Measurements from ENCODE around the gene IFIT3. TPM values are rescaled to one million over a fixed set of nuclear protein-coding genes. Genes with fewer than 3 reads are reported as not detected.
"Not testable (repeated sequence)": the region's sequence is repeated elsewhere in the genome, so short reads cannot be mapped to it uniquely, and the experiment has no call there.

Gene IFIT3
- polyA plus RNA-seq, 1 of the 3 experiments (the other 2 are of a cell fraction) = 3.2 TPM

DNA sequence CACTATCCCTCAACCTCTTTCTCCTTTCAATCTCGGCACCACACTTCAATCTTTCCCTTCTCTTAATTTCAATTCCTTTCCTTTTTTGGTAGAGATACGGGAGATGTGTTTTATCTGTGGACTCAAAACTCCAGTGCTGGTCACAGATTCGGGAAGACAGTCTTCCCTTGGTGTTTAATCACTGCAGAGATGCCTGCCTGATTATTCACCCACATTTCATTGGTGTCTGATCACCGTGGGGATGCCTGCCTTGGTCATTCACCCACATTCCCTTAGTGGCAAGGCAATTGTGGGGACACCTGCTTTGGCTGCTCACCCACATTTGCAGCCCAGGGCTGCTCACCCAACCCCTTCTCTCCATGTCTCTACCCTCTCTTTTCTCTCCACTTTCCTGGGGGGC lies 42.5 kb upstream of the IFIT3 start:
- CTCF ChIA-PET = interaction anchor here (2.4 kb wide), 1 partner anchor 84 kb away, joined by 12 read pairs; no protein-coding TSS in a partner anchor
- Histone ChIP-seq H3K27ac (ENCODE audit: low read depth in 2 of 2, low read length in 1 of 2) (peak overlapping the region; percentile 97 to 99), H2AFZ (ENCODE audit: low read depth) (peak overlapping the region; percentile 80; the same call in 1 of the 2 replicates), H3K9ac (peak overlapping the region; percentile 75), H3K4me2 (peak overlapping the region; percentile 69; the same call in 1 of the 2 replicates), H3F3A (replicated peaks; ENCODE audit: insufficient read depth) (peaks cover 37% of the 10 kb centered on the region), H3K4me1 (ENCODE audit: control insufficient read depth in 1 of 2, insufficient read depth in 2 of 2, low read depth in 1 of 2, low read length in 1 of 2) (peaks cover 33 to 40% of the 10 kb centered on the region in 2 experiments)
- TF ChIP-seq JUND (IDR thresholded peaks at IDR 0.05) = peak; percentile 27; the same call in 1 of the 2 replicates
- peak; percentile 45 for TF ChIP-seq TCF12 (IDR thresholded peaks at IDR 0.05)
- TF ChIP-seq FOSL2 (IDR thresholded peaks at IDR 0.05; ENCODE audit: borderline replicate concordance, low read depth) = peak; percentile 66; the same call in 1 of the 2 replicates
- peak; percentile 53 for TF ChIP-seq TEAD4 (IDR thresholded peaks at IDR 0.05; ENCODE audit: borderline replicate concordance, insufficient read depth)
- peak in 1 of 2 experiments; percentile 42; a peak in 1 of 4 replicates for TF ChIP-seq EP300 (IDR thresholded peaks at IDR 0.05; ENCODE audit: borderline replicate concordance in 1 of 2, low read depth in 1 of 2, low read length in 1 of 2)
- H3K9me2 ChIP-seq; POLR2A ChIA-PET; H4K20me1 ChIP-seq (ENCODE audit: insufficient read depth); H3K9me3 ChIP-seq; H3K27me3 ChIP-seq (ENCODE audit: insufficient read depth); DNase-seq; H3K36me3 ChIP-seq (replicated peaks in 1 of 2; ENCODE audit: control insufficient read depth in 1 of 2, insufficient read depth in 2 of 2, low read length in 1 of 2); H3K4me3 ChIP-seq (ENCODE audit: low read depth in 2 of 2, low read length in 1 of 2); H3K79me2 ChIP-seq (ENCODE audit: insufficient read depth): not testable (repeated sequence)
- 37% methylated on average over 4 of the region's 4 CpGs for WGBS (ENCODE audit: low lambda C conversion rate)

DNA sequence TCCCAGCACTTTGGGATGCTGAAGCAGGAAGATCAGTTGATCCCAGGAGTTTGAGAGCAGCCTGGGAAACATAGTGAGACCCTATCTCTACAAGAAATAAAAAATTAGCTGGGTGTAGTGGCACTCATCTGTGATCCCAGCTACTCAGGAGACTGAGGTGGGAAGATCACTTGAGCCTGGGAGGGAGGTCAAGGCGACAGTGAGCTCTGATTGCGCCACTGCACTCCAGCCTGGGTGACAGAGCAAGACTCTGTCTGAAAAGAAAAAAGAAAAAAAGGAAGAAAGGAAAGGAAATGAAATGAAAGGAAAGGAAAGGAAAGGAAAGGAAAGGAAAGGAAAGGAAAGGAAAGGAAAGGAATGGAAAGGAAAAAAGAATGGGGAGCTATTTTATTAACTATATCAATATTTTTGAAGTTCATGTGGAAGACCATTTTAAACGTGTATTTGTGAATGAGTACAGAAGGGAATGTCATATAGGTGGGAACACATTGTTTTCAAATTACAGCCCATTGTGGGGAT lies 33.0 kb upstream of the IFIT3 start:
- 68% methylated on average over 3 of the region's 3 CpGs for WGBS (ENCODE audit: low lambda C conversion rate)

More for the DNA sequence above, 33.0 kb upstream of the IFIT3 start:
- H3K9ac ChIP-seq = no peak overlapping the region
- H3K27ac ChIP-seq (ENCODE audit: low read depth in 2 of 2, low read length in 1 of 2) = no peak overlapping the region
- H3F3A ChIP-seq (replicated peaks; ENCODE audit: insufficient read depth) = no peaks in the 10 kb centered on the region
- no peak for DNase-seq
- no peaks in the 10 kb centered on the region for H3K36me3 ChIP-seq (replicated peaks in 1 of 2; ENCODE audit: control insufficient read depth in 1 of 2, insufficient read depth in 2 of 2, low read length in 1 of 2)
- no peaks in the 10 kb centered on the region for H3K9me2 ChIP-seq
- H3K79me2 ChIP-seq (ENCODE audit: insufficient read depth) = no peaks in the 10 kb centered on the region
- H3K4me1 ChIP-seq (ENCODE audit: control insufficient read depth in 1 of 2, insufficient read depth in 2 of 2, low read depth in 1 of 2, low read length in 1 of 2) = no peaks in the 10 kb centered on the region
- no peaks in the 10 kb centered on the region for H4K20me1 ChIP-seq (ENCODE audit: insufficient read depth)
- POLR2A ChIA-PET = no interaction called here
- no peak overlapping the region for H2AFZ ChIP-seq (ENCODE audit: low read depth)
- CTCF ChIA-PET = interaction anchor here (0.8 to 1.0 kb wide), 2 partner anchors 95 to 415 kb away, joined by 3 read pairs; partner anchors contain the start of gene STAMBPL1
- no peak for TF ChIP-seq NFIC (IDR thresholded peaks at IDR 0.05; ENCODE audit: borderline replicate concordance)
- TF ChIP-seq, protein P1, sequence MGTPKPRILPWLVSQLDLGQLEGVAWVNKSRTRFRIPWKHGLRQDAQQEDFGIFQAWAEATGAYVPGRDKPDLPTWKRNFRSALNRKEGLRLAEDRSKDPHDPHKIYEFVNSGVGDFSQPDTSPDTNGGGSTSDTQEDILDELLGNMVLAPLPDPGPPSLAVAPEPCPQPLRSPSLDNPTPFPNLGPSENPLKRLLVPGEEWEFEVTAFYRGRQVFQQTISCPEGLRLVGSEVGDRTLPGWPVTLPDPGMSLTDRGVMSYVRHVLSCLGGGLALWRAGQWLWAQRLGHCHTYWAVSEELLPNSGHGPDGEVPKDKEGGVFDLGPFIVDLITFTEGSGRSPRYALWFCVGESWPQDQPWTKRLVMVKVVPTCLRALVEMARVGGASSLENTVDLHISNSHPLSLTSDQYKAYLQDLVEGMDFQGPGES (IDR thresholded peaks at IDR 0.05; ENCODE audit: low read depth, low read length) = no peak
- no peak for TF ChIP-seq POLR2AphosphoS5 (IDR thresholded peaks at IDR 0.05; ENCODE audit: low read depth, low read length)
- no peak for TF ChIP-seq RAD21 (IDR thresholded peaks at IDR 0.05; ENCODE audit: low read length)
- no peak for TF ChIP-seq RXRA (IDR thresholded peaks at IDR 0.05; ENCODE audit: borderline replicate concordance, low read depth)
- no peak for TF ChIP-seq TAF1 (IDR thresholded peaks at IDR 0.05; ENCODE audit: borderline replicate concordance, low read depth, low read length)
- no peak for TF ChIP-seq TEAD4 (IDR thresholded peaks at IDR 0.05; ENCODE audit: borderline replicate concordance, insufficient read depth)
- TF ChIP-seq FOSL2 (IDR thresholded peaks at IDR 0.05; ENCODE audit: borderline replicate concordance, low read depth) = no peak
- TF ChIP-seq, protein P2, sequence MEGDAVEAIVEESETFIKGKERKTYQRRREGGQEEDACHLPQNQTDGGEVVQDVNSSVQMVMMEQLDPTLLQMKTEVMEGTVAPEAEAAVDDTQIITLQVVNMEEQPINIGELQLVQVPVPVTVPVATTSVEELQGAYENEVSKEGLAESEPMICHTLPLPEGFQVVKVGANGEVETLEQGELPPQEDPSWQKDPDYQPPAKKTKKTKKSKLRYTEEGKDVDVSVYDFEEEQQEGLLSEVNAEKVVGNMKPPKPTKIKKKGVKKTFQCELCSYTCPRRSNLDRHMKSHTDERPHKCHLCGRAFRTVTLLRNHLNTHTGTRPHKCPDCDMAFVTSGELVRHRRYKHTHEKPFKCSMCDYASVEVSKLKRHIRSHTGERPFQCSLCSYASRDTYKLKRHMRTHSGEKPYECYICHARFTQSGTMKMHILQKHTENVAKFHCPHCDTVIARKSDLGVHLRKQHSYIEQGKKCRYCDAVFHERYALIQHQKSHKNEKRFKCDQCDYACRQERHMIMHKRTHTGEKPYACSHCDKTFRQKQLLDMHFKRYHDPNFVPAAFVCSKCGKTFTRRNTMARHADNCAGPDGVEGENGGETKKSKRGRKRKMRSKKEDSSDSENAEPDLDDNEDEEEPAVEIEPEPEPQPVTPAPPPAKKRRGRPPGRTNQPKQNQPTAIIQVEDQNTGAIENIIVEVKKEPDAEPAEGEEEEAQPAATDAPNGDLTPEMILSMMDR (IDR thresholded peaks at IDR 0.05) = no peak
- no peak for TF ChIP-seq TCF12 (IDR thresholded peaks at IDR 0.05)
- no peak for TF ChIP-seq MXI1 (IDR thresholded peaks at IDR 0.05; ENCODE audit: low read depth, low read length)
- no peak for TF ChIP-seq YY1 (IDR thresholded peaks at IDR 0.05; ENCODE audit: low read depth)
- TF ChIP-seq, protein P3, sequence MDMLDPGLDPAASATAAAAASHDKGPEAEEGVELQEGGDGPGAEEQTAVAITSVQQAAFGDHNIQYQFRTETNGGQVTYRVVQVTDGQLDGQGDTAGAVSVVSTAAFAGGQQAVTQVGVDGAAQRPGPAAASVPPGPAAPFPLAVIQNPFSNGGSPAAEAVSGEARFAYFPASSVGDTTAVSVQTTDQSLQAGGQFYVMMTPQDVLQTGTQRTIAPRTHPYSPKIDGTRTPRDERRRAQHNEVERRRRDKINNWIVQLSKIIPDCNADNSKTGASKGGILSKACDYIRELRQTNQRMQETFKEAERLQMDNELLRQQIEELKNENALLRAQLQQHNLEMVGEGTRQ (IDR thresholded peaks at IDR 0.05; ENCODE audit: borderline replicate concordance, low read depth, low read length) = no peak
- no peak for TF ChIP-seq EZH2phosphoT487 (IDR thresholded peaks at IDR 0.05; ENCODE audit: borderline replicate concordance, low read depth)
- TF ChIP-seq RCOR1 (IDR thresholded peaks at IDR 0.05; ENCODE audit: low read length) = no peak
- TF ChIP-seq MEF2A (IDR thresholded peaks at IDR 0.05; ENCODE audit: borderline replicate concordance, low read depth) = no peak
- no peak for TF ChIP-seq FOXM1 (IDR thresholded peaks at IDR 0.05; ENCODE audit: low read depth)
- H3K4me3 ChIP-seq (ENCODE audit: low read depth in 2 of 2, low read length in 1 of 2) = no peak overlapping the region
- no peaks in the 10 kb centered on the region for H3K9me3 ChIP-seq
- no peaks in the 10 kb centered on the region for H3K27me3 ChIP-seq (ENCODE audit: insufficient read depth)
- H3K4me2 ChIP-seq = no peak overlapping the region

Measured in SK-N-SH (cell line).